CD4-positive, alpha-beta T cell (primary cell): ENCODE results near the gene GNG4. TPM values are rescaled to one million over a fixed set of nuclear protein-coding genes. Genes with fewer than 3 reads are reported as not detected.

Experiments
- ATAC-seq: fragments of 200-7000 bp; cut with Tn5 transposase; one replicate; pipeline ENCODE4 v1.10.0; 2022; ENCODE audit warnings: mild to moderate bottlenecking; ENCODE audit not compliant: poor library complexity
- CTCF ChIA-PET: fragments of 350-600 bp; sonication (Branson Sonifier 250); formaldehyde crosslinking; loops from one replicate; lab custom pipeline; 2021; ENCODE audit warnings: antibody characterized with exemption, inconsistent platforms; lab: Charles Lee
- POLR2A ChIA-PET: fragments of 350-600 bp; sonication (Branson Sonifier 250); formaldehyde crosslinking; loops from one replicate; lab custom pipeline; 2021; ENCODE audit warnings: antibody characterized with exemption, inconsistent platforms; lab: Charles Lee
- DNase-seq, 14 experiments: peaks; one replicate each; pipeline ENCODE4 v3.0.0-alpha.2; 2013 to 2020; ENCODE audit warnings: mixed read lengths in 2 of 14
- H3K27ac ChIP-seq, 2 donors: one replicate each; pipeline versions ENCODE4 v1.5.1 to v1.7.0; 2013; ENCODE audit warnings: low read length in 2 of 2, low read depth in 1 of 2, mild to moderate bottlenecking in 1 of 2
- H3K27me3 ChIP-seq, 2 experiments: 1 replicate in 1 of 2; 2 replicates in 1 of 2; pipeline versions ENCODE4 v1.6.1 to v1.7.0; 2013; ENCODE audit warnings: low read length in 2 of 2, control low read depth in 1 of 2, mild to moderate bottlenecking in 1 of 2, moderate library complexity in 1 of 2; ENCODE audit not compliant: insufficient read depth in 2 of 2, control insufficient read depth in 1 of 2
- H3K36me3 ChIP-seq: one replicate; pipeline ENCODE4 v1.6.1; 2013; ENCODE audit warnings: low read length, control low read depth; ENCODE audit not compliant: insufficient read depth
- H3K4me1 ChIP-seq: one replicate; pipeline ENCODE4 v1.6.1; 2013; ENCODE audit warnings: low read length, control low read depth; ENCODE audit not compliant: insufficient read depth
- H3K4me3 ChIP-seq: one replicate; pipeline ENCODE4 v1.5.1; 2013; ENCODE audit warnings: mild to moderate bottlenecking, low read length, moderate library complexity
- H3K9me3 ChIP-seq, 2 experiments: 1 replicate in 1 of 2; 2 replicates in 1 of 2; pipeline versions ENCODE4 v1.6.1 to v1.7.0; 2013; ENCODE audit warnings: low read length in 2 of 2, mild to moderate bottlenecking in 2 of 2, control low read depth in 1 of 2, moderate library complexity in 1 of 2; ENCODE audit not compliant: control insufficient read depth in 1 of 2, insufficient read depth in 1 of 2
- H3K27ac Mint-ChIP-seq: one replicate; pipeline ENCODE4 v1.8.0; 2020; ENCODE audit warnings: mixed read lengths
- H3K27me3 Mint-ChIP-seq: one replicate; pipeline ENCODE4 v1.8.0; 2021; ENCODE audit warnings: mixed read lengths
- H3K36me3 Mint-ChIP-seq: one replicate; pipeline ENCODE4 v1.8.0; 2021; ENCODE audit warnings: low read depth, mixed read lengths
- H3K4me1 Mint-ChIP-seq: one replicate; pipeline ENCODE4 v1.8.0; 2021; ENCODE audit warnings: low read depth, mixed read lengths
- H3K4me3 Mint-ChIP-seq: one replicate; pipeline ENCODE4 v1.8.0; 2020; ENCODE audit warnings: mild to moderate bottlenecking, mixed read lengths
- H3K9me3 Mint-ChIP-seq: one replicate; pipeline ENCODE4 v1.8.0; 2020; ENCODE audit warnings: mixed read lengths
- CTCF ChIP-seq: fragments of 200-600 bp; IDR thresholded peaks from one replicate; pipeline ENCODE4 v1.8.0; 2022; ENCODE audit warnings: antibody characterized with exemption, mild to moderate bottlenecking
- intact Hi-C, 2 experiments: fragments of 100-400 bp; cut with DNase I in 1 of 2; cut with micrococcal nuclease in 1 of 2; formaldehyde crosslinking; loops; one replicate each; pipeline versions ENCODE4 v1.15.1 to v1.9.0; 2023 to 2025; cut with DNase I, micrococcal nuclease
- total RNA-seq, 174 experiments: library from RNA in 2 of 174; stranded (reverse) in 2 of 174; gene quantifications; one replicate each; pipeline ENCODE4 v1.2.3 and lab custom pipeline; 2021 to 2026

The GNG4 gene
- total RNA-seq, 2 experiments from 2014 or later: not detected

- intact Hi-C loops: loop anchor here (2.0 to 10.0 kb wide), 3 partner anchors 221 to 1283 kb away; partner anchors contain the start of gene MTR (in 1 of the 2)
- Histone ChIP-seq H3K4me3 (no peak overlapping the region), H3K27me3 (no peaks in the 10 kb centered on the region), H3K4me1 (no peaks in the 10 kb centered on the region), H3K9me3 (no peaks in the 10 kb centered on the region), H3K36me3 (no peaks in the 10 kb centered on the region), H3K27ac (no peak overlapping the region)
- no peak for ATAC-seq
- ChIA-PET POLR2A (no interaction called here), CTCF (no interaction called here)
- no peaks in the 10 kb centered on the region for H3K36me3 Mint-ChIP-seq
- no peak overlapping the region for H3K27ac Mint-ChIP-seq
- no peak overlapping the region for H3K4me3 Mint-ChIP-seq
- H3K9me3 Mint-ChIP-seq: no peaks in the 10 kb centered on the region
- no peak for DNase-seq
- H3K27me3 Mint-ChIP-seq: peaks cover 4% of the 10 kb centered on the region
- H3K4me1 Mint-ChIP-seq: no peaks in the 10 kb centered on the region
- no peak for TF ChIP-seq CTCF
Measured at GRCh38 chr1:235511470-235512240, 137.9 kb downstream of the GNG4 start.

DNA sequence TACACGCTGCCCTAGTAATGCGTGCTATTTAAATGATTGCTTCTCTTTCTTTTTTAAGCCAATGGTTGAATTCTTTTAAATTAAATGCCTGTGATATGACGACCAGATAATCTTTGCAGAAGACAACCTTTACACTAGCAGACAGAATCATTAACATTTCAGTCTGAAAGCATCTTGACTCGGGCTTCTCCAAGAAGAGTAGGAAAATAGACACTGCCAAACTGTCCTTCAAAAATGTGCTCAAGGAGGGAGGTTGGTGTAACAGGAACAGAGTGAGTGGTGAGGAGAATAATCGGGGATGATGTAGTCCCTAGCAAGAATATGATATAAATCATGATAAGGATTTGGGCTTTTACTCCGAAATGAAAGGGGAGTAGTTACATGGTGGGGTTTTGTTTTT, 138.8 kb downstream of the GNG4 start:
- peaks cover 5% of the 10 kb centered on the region for H3K4me1 Mint-ChIP-seq
- intact Hi-C loops: loop anchor here in 1 of 2 experiments (5.0 to 10.0 kb wide), 2 partner anchors 221 to 1284 kb away; partner anchors contain the start of gene MTR

GRCh38 chr1:235507623-235508022, 142.0 kb downstream of the GNG4 start:
- no peaks in the 10 kb centered on the region for H3K27me3 ChIP-seq
- CTCF ChIA-PET: no interaction called here
- H3K36me3 ChIP-seq: no peaks in the 10 kb centered on the region
- no peaks in the 10 kb centered on the region for H3K9me3 ChIP-seq
- intact Hi-C loops: loop anchor here (10.0 kb wide), 2 partner anchors 357 to 403 kb away; partner anchors contain the start of gene LYST (in 1 of the 2)
- no peaks in the 10 kb centered on the region for H3K9me3 Mint-ChIP-seq
- H3K27ac Mint-ChIP-seq: no peak overlapping the region
- peaks cover 4% of the 10 kb centered on the region for H3K27me3 Mint-ChIP-seq
- H3K27ac ChIP-seq: no peak overlapping the region
- POLR2A ChIA-PET: no interaction called here
- TF ChIP-seq CTCF: no peak
- no peak for DNase-seq
- no peak overlapping the region for H3K4me3 ChIP-seq
- H3K4me1 Mint-ChIP-seq: peaks cover 15% of the 10 kb centered on the region
- peaks cover 15% of the 10 kb centered on the region for H3K4me1 ChIP-seq
- no peak overlapping the region for H3K4me3 Mint-ChIP-seq
- peaks cover 17% of the 10 kb centered on the region for H3K36me3 Mint-ChIP-seq
- ATAC-seq: no peak

More for the DNA sequence above, 138.8 kb downstream of the GNG4 start:
- no peak for TF ChIP-seq CTCF
- POLR2A ChIA-PET: no interaction called here
- Histone ChIP-seq H3K27me3 (no peaks in the 10 kb centered on the region), H3K4me1 (no peaks in the 10 kb centered on the region), H3K9me3 (no peaks in the 10 kb centered on the region), H3K27ac (no peak overlapping the region), H3K4me3 (no peak overlapping the region), H3K36me3 (no peaks in the 10 kb centered on the region)
- ATAC-seq (no peak), DNase-seq (no peak)
- H3K36me3 Mint-ChIP-seq: no peaks in the 10 kb centered on the region
- H3K27me3 Mint-ChIP-seq: peaks cover 4% of the 10 kb centered on the region
- no peak overlapping the region for H3K27ac Mint-ChIP-seq
- H3K4me3 Mint-ChIP-seq: no peak overlapping the region
- H3K9me3 Mint-ChIP-seq: no peaks in the 10 kb centered on the region
- CTCF ChIA-PET: no interaction called here
